Neuronal stem cell (in vitro differentiated cells): Measurements from ENCODE around the gene GRIA4.
A peak's percentile ranks its signal among the peaks of the same experiment; 100 is the strongest.

ENCODE experiments used
- DNase-seq: peaks from one replicate; pipeline ENCODE4 v3.0.0-alpha.2; 2013; ENCODE audit warnings: low spot score
- H2AFZ ChIP-seq: one replicate; pipeline ENCODE4 v1.6.1; 2013; ENCODE audit warnings: mild to moderate bottlenecking, low read length, inconsistent platforms
- H2AK5ac ChIP-seq: 2 replicates; pipeline ENCODE4 v1.6.1; 2013; ENCODE audit warnings: low read depth, mild to moderate bottlenecking, inconsistent platforms, low read length, moderate library complexity, mixed read lengths
- H2BK120ac ChIP-seq: 2 replicates; pipeline ENCODE4 v1.6.1; 2013; ENCODE audit warnings: low read depth, mild to moderate bottlenecking, inconsistent platforms, low read length, moderate library complexity, mixed read lengths
- H2BK12ac ChIP-seq: one replicate; pipeline ENCODE4 v1.6.1; 2013; ENCODE audit warnings: low read length, inconsistent platforms
- H2BK15ac ChIP-seq: 2 replicates; pipeline ENCODE4 v1.6.1; 2013; ENCODE audit warnings: mild to moderate bottlenecking, low read length, inconsistent platforms, mixed read lengths
- H2BK5ac ChIP-seq: one replicate; pipeline ENCODE4 v1.6.1; 2013; ENCODE audit warnings: inconsistent platforms, mild to moderate bottlenecking, low read length, moderate library complexity
- H3K14ac ChIP-seq: one replicate; pipeline ENCODE4 v1.6.1; 2013; ENCODE audit warnings: low read length, inconsistent platforms
- H3K18ac ChIP-seq: 2 replicates; pipeline ENCODE4 v1.6.1; 2013; ENCODE audit warnings: low read length, inconsistent platforms
- H3K23ac ChIP-seq: 2 replicates; pipeline ENCODE4 v1.6.1; 2013; ENCODE audit warnings: low read depth, mild to moderate bottlenecking, mixed read lengths, low read length, inconsistent platforms; ENCODE audit not compliant: poor library complexity
- H3K27ac ChIP-seq: replicated peaks from 3 replicates; pipeline ENCODE4 v1.5.1; 2013; ENCODE audit warnings: low read length, inconsistent platforms
- H3K27me3 ChIP-seq, 3 experiments: 2 replicates each; pipeline ENCODE4 v1.6.1; 2013; ENCODE audit warnings: low read length in 3 of 3, mild to moderate bottlenecking in 2 of 3, inconsistent platforms in 1 of 3, low read depth in 1 of 3, mixed read lengths in 1 of 3, moderate library complexity in 1 of 3; ENCODE audit not compliant: control insufficient read depth in 3 of 3, insufficient read depth in 3 of 3
- H3K36me3 ChIP-seq, 2 donors: replicated peaks in 1 of 2; 2 replicates each; pipeline ENCODE4 v1.6.1; 2013; ENCODE audit warnings: low read length in 2 of 2; ENCODE audit not compliant: control insufficient read depth in 2 of 2, insufficient read depth in 2 of 2
- H3K4ac ChIP-seq: 2 replicates; pipeline ENCODE4 v1.6.1; 2013; ENCODE audit warnings: inconsistent platforms, mild to moderate bottlenecking, low read length, moderate library complexity
- H3K4me1 ChIP-seq, 2 donors: 1 replicate in 1 of 2; 2 replicates in 1 of 2; pipeline ENCODE4 v1.6.1; 2013; ENCODE audit warnings: low read length in 2 of 2, low read depth in 1 of 2; ENCODE audit not compliant: control insufficient read depth in 2 of 2, insufficient read depth in 1 of 2
- H3K4me2 ChIP-seq: one replicate; pipeline ENCODE4 v1.6.1; 2013; ENCODE audit warnings: mild to moderate bottlenecking, low read length, inconsistent platforms; ENCODE audit not compliant: insufficient read depth, poor library complexity, severe bottlenecking
- H3K4me3 ChIP-seq, 2 donors: 2 replicates each; pipeline ENCODE4 v1.5.1; 2013; ENCODE audit warnings: low read length in 2 of 2, mild to moderate bottlenecking in 2 of 2, inconsistent platforms in 1 of 2, moderate library complexity in 1 of 2
- H3K79me1 ChIP-seq: one replicate; pipeline ENCODE4 v1.6.1; 2013; ENCODE audit warnings: low read depth, mild to moderate bottlenecking, inconsistent platforms, low read length, moderate library complexity
- H3K9ac ChIP-seq: one replicate; pipeline ENCODE4 v1.6.1; 2013; ENCODE audit warnings: mild to moderate bottlenecking, low read depth, low read length, inconsistent platforms; ENCODE audit not compliant: poor library complexity
- H3K9me3 ChIP-seq, 2 donors: replicated peaks in 1 of 2; 2 replicates each; pipeline versions ENCODE3 to v1.6.1; 2013; ENCODE audit warnings: low read length in 2 of 2, mild to moderate bottlenecking in 2 of 2, inconsistent platforms in 1 of 2, low read depth in 1 of 2, mixed read lengths in 1 of 2, moderate library complexity in 1 of 2; ENCODE audit not compliant: control insufficient read depth in 2 of 2, insufficient read depth in 1 of 2
- H4K8ac ChIP-seq: one replicate; pipeline ENCODE4 v1.6.1; 2013; ENCODE audit warnings: low read depth, mild to moderate bottlenecking, inconsistent platforms, low read length, moderate library complexity
- H4K91ac ChIP-seq: one replicate; pipeline ENCODE4 v1.6.1; 2013; ENCODE audit warnings: low read length, low read depth, mild to moderate bottlenecking, inconsistent platforms; ENCODE audit not compliant: poor library complexity
- WGBS, 2 donors: extraction: QIAGEN DNeasy Blood & Tissue Kit; methylation state at CpG; one replicate each; pipeline ENCODE4 v1.1.7; 2013; ENCODE audit warnings: missing lambda C conversion rate in 2 of 2, mixed read lengths in 1 of 2; ENCODE audit not compliant: insufficient read length in 2 of 2, insufficient replicate concordance in 1 of 2; ENCODE audit errors: extremely low coverage in 2 of 2; 5-methylcytosine and 5-hydroxymethylcytosine counted together

GRIA4 gene

GRCh38 chr11:105719073-105719822 lies 109.4 kb downstream of the GRIA4 start:
- H2AK5ac ChIP-seq, result no peak overlapping the region
- no peak for DNase-seq
- H3K27ac ChIP-seq, result no peak overlapping the region
- H3K4me2 ChIP-seq, result no peak overlapping the region
- no peaks in the 10 kb centered on the region for H3K79me1 ChIP-seq
- H4K91ac ChIP-seq, result no peak overlapping the region
- no peaks in the 10 kb centered on the region for H3K36me3 ChIP-seq
- H2BK5ac ChIP-seq, result no peak overlapping the region
- no peak overlapping the region for H2BK120ac ChIP-seq
- no peaks in the 10 kb centered on the region for H3K9me3 ChIP-seq
- H3K4ac ChIP-seq, result no peak overlapping the region
- H2BK15ac ChIP-seq, result no peak overlapping the region
- no peak overlapping the region for H4K8ac ChIP-seq
- H3K4me1 ChIP-seq, result peaks cover 2 to 13% of the 10 kb centered on the region in 2 donors
- WGBS, 2 donors, result no CpG with 5 or more reads among the region's 11 CpGs
- H2AFZ ChIP-seq, result peak overlapping the region; percentile 70
- H3K14ac ChIP-seq, result no peak overlapping the region
- no peak overlapping the region for H3K23ac ChIP-seq
- no peak overlapping the region for H3K9ac ChIP-seq
- no peak overlapping the region for H3K4me3 ChIP-seq
- H2BK12ac ChIP-seq, result no peak overlapping the region
- no peak overlapping the region for H3K18ac ChIP-seq
- H3K27me3 ChIP-seq, result no peaks in the 10 kb centered on the region

DNA sequence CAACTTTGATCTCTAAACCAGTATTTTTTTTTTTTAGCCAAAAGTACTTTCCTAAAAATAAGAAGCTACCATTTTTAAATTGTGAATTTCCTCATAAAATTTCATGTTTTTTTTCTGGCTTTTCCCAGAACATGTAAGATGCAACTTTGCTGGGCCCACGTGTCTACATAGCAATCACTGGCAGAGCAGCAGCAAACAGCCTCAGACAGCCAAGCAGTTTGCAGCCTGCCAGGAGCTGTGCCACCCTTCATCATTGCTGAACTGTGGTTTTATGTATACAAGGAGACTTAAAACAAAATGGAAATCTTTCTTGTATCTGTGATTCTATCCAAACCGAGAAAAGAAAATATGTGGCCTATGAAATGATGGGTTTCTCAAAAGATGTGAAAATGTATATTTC lies 110.2 kb downstream of the GRIA4 start:
- H2AK5ac ChIP-seq, result no peak overlapping the region
- no peak overlapping the region for H3K18ac ChIP-seq
- H3K27ac ChIP-seq, result no peak overlapping the region
- H3K9me3 ChIP-seq, result no peaks in the 10 kb centered on the region
- no peak overlapping the region for H3K9ac ChIP-seq
- no peaks in the 10 kb centered on the region for H3K27me3 ChIP-seq
- H4K8ac ChIP-seq, result no peak overlapping the region
- H2BK120ac ChIP-seq, result no peak overlapping the region
- WGBS, 2 donors, result no CpG with 5 or more reads among the region's 2 CpGs
- no peak overlapping the region for H3K4ac ChIP-seq
- H2BK12ac ChIP-seq, result no peak overlapping the region
- no peak overlapping the region for H4K91ac ChIP-seq
- H3K79me1 ChIP-seq, result no peaks in the 10 kb centered on the region
- DNase-seq, result no peak
- H2BK15ac ChIP-seq, result no peak overlapping the region
- no peaks in the 10 kb centered on the region for H3K36me3 ChIP-seq
- H3K4me3 ChIP-seq, result no peak overlapping the region
- no peak overlapping the region for H2AFZ ChIP-seq
- peaks cover 2 to 13% of the 10 kb centered on the region in 2 donors for H3K4me1 ChIP-seq
- no peak overlapping the region for H3K4me2 ChIP-seq
- H3K14ac ChIP-seq, result no peak overlapping the region
- no peak overlapping the region for H3K23ac ChIP-seq
- no peak overlapping the region for H2BK5ac ChIP-seq

GRCh38 chr11:105723269-105723668 lies 113.4 kb downstream of the GRIA4 start:
- H4K8ac ChIP-seq, result no peak overlapping the region
- no peak overlapping the region for H2BK5ac ChIP-seq
- no peaks in the 10 kb centered on the region for H3K9me3 ChIP-seq
- H3K4me1 ChIP-seq, result peaks cover 2 to 13% of the 10 kb centered on the region in 2 donors
- H3K27me3 ChIP-seq, result no peaks in the 10 kb centered on the region
- no CpG with 5 or more reads among the region's 3 CpGs for WGBS, 2 donors
- DNase-seq, result no peak
- no peak overlapping the region for H4K91ac ChIP-seq
- H3K4me2 ChIP-seq, result no peak overlapping the region
- no peak overlapping the region for H3K9ac ChIP-seq
- H2BK12ac ChIP-seq, result no peak overlapping the region
- no peak overlapping the region for H2AFZ ChIP-seq
- H3K79me1 ChIP-seq, result no peaks in the 10 kb centered on the region
- H3K18ac ChIP-seq, result no peak overlapping the region
- no peak overlapping the region for H2AK5ac ChIP-seq
- H2BK15ac ChIP-seq, result no peak overlapping the region
- H3K4ac ChIP-seq, result no peak overlapping the region
- H3K4me3 ChIP-seq, result no peak overlapping the region
- H3K27ac ChIP-seq, result no peak overlapping the region
- H2BK120ac ChIP-seq, result no peak overlapping the region
- no peaks in the 10 kb centered on the region for H3K36me3 ChIP-seq
- no peak overlapping the region for H3K23ac ChIP-seq
- H3K14ac ChIP-seq, result no peak overlapping the region

GRCh38 chr11:105732611-105733010 lies 122.7 kb downstream of the GRIA4 start:
- Histone ChIP-seq H4K8ac (no peak overlapping the region), H2AK5ac (no peak overlapping the region), H4K91ac (no peak overlapping the region), H3K27ac (no peak overlapping the region), H2BK5ac (no peak overlapping the region), H3K14ac (no peak overlapping the region), H3K27me3 (no peaks in the 10 kb centered on the region), H3K9me3 (no peaks in the 10 kb centered on the region), H3K4me2 (no peak overlapping the region), H3K4me1 (no peaks in the 10 kb centered on the region), H3K18ac (no peak overlapping the region), H3K4ac (no peak overlapping the region), H2BK12ac (no peak overlapping the region), H3K9ac (no peak overlapping the region), H3K23ac (no peak overlapping the region), H3K4me3 (no peak overlapping the region), H2BK15ac (no peak overlapping the region), H2AFZ (no peak overlapping the region), H3K36me3 (no peaks in the 10 kb centered on the region), H3K79me1 (no peaks in the 10 kb centered on the region), H2BK120ac (no peak overlapping the region)
- no peak for DNase-seq
- no CpG with 5 or more reads among the region's 3 CpGs for WGBS, 2 donors
